Neural progenitor cell (in vitro differentiated cells): Measurements from ENCODE around the gene ATAD3A. TPM values are rescaled to one million over a fixed set of nuclear protein-coding genes. Genes with fewer than 3 reads are reported as not detected.
A peak's percentile ranks its signal among the peaks of the same experiment; 100 is the strongest.
"Not testable (repeated sequence)": the region's sequence is repeated elsewhere in the genome, so short reads cannot be mapped to it uniquely, and the experiment has no call there.

ENCODE experiments used
- DNase-seq: peaks from one replicate; pipeline ENCODE4 v3.0.0-alpha.2; 2016; ENCODE audit warnings: low spot score
- H2AFZ ChIP-seq: fragments of 200-600 bp; sonication (generic); replicated peaks from 2 replicates; pipeline ENCODE4 v1.6.1; 2016; ENCODE audit warnings: antibody characterized with exemption
- H3F3A ChIP-seq: fragments of 200-600 bp; sonication (generic); 2 replicates; pipeline ENCODE4 v1.6.1; 2016; ENCODE audit warnings: antibody characterized with exemption, low read depth
- H3K27ac ChIP-seq: fragments of 200-600 bp; sonication (generic); 2 replicates; pipeline ENCODE4 v1.5.1; 2016; ENCODE audit warnings: mild to moderate bottlenecking
- H3K27me3 ChIP-seq: fragments of 200-600 bp; sonication (generic); 2 replicates; pipeline ENCODE4 v1.6.1; 2016; ENCODE audit warnings: mild to moderate bottlenecking, moderate library complexity
- H3K36me3 ChIP-seq: fragments of 200-600 bp; sonication (generic); 2 replicates; pipeline ENCODE4 v1.5.1; 2016
- H3K4me1 ChIP-seq: fragments of 200-600 bp; sonication (generic); 2 replicates; pipeline ENCODE4 v1.6.1; 2016; ENCODE audit warnings: mixed run types
- H3K4me2 ChIP-seq: fragments of 200-600 bp; sonication (generic); 2 replicates; pipeline ENCODE4 v1.6.1; 2016
- H3K4me3 ChIP-seq: fragments of 200-600 bp; sonication (generic); 2 replicates; pipeline ENCODE4 v1.5.1; 2016
- H3K79me2 ChIP-seq: fragments of 200-600 bp; sonication (generic); 2 replicates; pipeline ENCODE4 v1.6.1; 2016; ENCODE audit warnings: low read depth
- H3K9ac ChIP-seq: fragments of 200-600 bp; sonication (generic); 2 replicates; pipeline ENCODE4 v1.6.1; 2016
- H3K9me3 ChIP-seq: fragments of 200-600 bp; sonication (generic); 2 replicates; pipeline ENCODE4 v1.5.1; 2016; ENCODE audit warnings: low read depth
- H4K20me1 ChIP-seq: fragments of 200-600 bp; sonication (generic); 2 replicates; pipeline ENCODE4 v1.6.1; 2016; ENCODE audit warnings: low read depth
- H3K27ac Mint-ChIP-seq: 3 replicates; pipeline ENCODE4 v1.8.0; 2021; ENCODE audit warnings: mixed read lengths
- H3K27me3 Mint-ChIP-seq: 2 replicates; pipeline ENCODE4 v1.8.0; 2022; ENCODE audit warnings: low read depth, mild to moderate bottlenecking, inconsistent platforms, moderate library complexity, mixed read lengths; ENCODE audit not compliant: insufficient read depth
- H3K36me3 Mint-ChIP-seq: 3 replicates; pipeline ENCODE4 v1.8.0; 2021; ENCODE audit warnings: mixed read lengths
- H3K4me1 Mint-ChIP-seq: 3 replicates; pipeline ENCODE4 v1.8.0; 2021; ENCODE audit warnings: mixed read lengths
- H3K4me3 Mint-ChIP-seq: 3 replicates; pipeline ENCODE4 v1.8.0; 2021; ENCODE audit warnings: mild to moderate bottlenecking, moderate library complexity, mixed read lengths
- H3K9me3 Mint-ChIP-seq: 3 replicates; pipeline ENCODE4 v1.8.0; 2020; ENCODE audit warnings: mixed read lengths
- EZH2 ChIP-seq: fragments of 200-600 bp; sonication (generic); IDR thresholded peaks from 2 replicates; pipeline ENCODE4 v1.6.1; 2017; ENCODE audit warnings: antibody characterized with exemption, mild to moderate bottlenecking, moderate library complexity
- EZH2phosphoT487 ChIP-seq: fragments of 200-600 bp; sonication (generic); IDR thresholded peaks from 2 replicates; pipeline ENCODE4 v1.6.1; 2017; ENCODE audit warnings: antibody characterized with exemption
- total RNA-seq: library from RNA; depleted of rRNA; stranded (reverse); fragments of >200 nt; gene quantifications from 2 replicates; pipeline ENCODE4 v1.2.3, GENCODE V29; 2015; ENCODE audit warnings: low replicate concordance
- TF ChIP-seq, protein P1 (sequence below): fragments of 200-600 bp; sonication (generic); IDR thresholded peaks from 2 replicates; pipeline ENCODE4 v1.5.1; 2017; ENCODE audit warnings: antibody characterized with exemption, mild to moderate bottlenecking

ATAD3A gene
- 7.8 and 25.1 TPM in 2 replicates for total RNA-seq

DNA sequence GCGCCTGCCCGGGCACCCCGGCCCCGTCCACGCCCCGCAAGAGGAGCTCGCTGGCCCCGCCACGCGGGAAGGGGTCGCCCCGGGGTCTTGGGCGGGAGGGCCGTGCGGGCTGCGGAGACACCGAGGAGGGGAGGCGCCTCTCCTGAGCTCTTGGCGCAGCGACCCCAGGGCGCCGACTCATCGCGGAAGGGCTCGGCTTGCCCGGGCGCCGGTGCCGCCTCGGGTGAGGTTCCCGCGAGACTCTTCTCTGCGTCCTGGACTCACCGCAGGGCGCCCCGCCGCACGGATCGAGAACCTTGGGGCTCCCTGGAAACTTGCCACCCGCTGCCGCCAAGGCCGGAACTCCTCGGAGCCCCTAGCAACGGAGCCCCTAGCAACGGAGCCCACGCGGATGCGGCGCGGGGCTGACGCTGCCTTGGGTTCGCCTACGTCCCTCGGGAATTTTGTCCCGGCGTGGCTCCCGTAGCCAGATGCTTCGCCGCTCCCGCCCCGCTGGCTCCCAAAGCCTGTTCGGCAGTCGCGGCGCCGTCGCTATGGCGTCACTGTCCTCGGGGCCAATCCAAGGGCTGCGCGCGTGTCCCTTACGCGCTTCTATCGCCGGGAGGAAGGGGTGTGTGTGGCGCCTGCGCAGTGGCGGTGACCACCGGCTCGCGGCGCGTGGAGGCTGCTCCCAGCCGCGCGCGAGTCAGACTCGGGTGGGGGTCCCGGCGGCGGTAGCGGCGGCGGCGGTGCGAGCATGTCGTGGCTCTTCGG, at the start of gene ATAD3A:
TSS of gene ATAD3A (plus strand) at position 630 of the 753 bp plus-strand sequence. CDS start at position 737, 107 bp downstream.
- TF ChIP-seq EZH2: no peak
- TF ChIP-seq, protein P1, sequence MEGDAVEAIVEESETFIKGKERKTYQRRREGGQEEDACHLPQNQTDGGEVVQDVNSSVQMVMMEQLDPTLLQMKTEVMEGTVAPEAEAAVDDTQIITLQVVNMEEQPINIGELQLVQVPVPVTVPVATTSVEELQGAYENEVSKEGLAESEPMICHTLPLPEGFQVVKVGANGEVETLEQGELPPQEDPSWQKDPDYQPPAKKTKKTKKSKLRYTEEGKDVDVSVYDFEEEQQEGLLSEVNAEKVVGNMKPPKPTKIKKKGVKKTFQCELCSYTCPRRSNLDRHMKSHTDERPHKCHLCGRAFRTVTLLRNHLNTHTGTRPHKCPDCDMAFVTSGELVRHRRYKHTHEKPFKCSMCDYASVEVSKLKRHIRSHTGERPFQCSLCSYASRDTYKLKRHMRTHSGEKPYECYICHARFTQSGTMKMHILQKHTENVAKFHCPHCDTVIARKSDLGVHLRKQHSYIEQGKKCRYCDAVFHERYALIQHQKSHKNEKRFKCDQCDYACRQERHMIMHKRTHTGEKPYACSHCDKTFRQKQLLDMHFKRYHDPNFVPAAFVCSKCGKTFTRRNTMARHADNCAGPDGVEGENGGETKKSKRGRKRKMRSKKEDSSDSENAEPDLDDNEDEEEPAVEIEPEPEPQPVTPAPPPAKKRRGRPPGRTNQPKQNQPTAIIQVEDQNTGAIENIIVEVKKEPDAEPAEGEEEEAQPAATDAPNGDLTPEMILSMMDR: no peak
- no peak for TF ChIP-seq EZH2phosphoT487
- H3K9me3 Mint-ChIP-seq: no peaks in the 10 kb centered on the region

DNA sequence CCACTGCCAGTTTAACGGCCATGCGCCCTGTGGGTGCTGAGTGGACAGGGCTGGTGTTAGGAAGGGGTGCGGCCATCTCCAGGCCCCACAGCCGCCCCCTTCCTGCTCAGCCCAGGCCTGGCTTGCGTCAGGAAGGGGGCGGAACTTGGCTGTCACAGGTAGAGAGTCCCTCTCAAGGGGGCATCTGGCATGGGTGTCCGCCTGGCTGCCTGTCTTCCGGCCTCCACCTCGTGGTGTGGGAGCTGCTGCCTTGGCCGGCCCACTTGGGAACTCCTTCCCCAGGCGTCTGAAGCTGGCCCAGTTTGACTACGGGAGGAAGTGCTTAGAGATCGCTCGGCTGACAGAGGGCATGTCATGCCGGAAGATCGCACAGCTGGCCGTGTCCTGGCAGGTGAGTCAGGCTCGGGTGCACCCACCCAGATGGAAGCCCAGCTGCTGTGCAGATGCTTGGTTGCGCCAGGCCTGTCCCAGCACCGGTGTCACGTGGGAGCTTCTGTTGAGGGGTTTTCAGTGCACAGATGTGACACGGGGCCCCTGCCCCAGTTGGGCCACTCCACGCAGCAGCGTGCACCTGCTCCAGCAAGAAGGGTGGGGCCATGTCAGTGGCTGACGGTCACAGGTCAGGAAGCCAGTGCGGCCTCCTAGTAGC, 49.5 kb upstream of the ATAD3A start:
- Mint-ChIP-seq H3K4me3 (no peak overlapping the region), H3K36me3 (no peaks in the 10 kb centered on the region), H3K27me3 (peaks cover 13% of the 10 kb centered on the region), H3K4me1 (no peaks in the 10 kb centered on the region), H3K9me3 (no peaks in the 10 kb centered on the region), H3K27ac (no peak overlapping the region)
- Histone ChIP-seq H3K9me3 (no peaks in the 10 kb centered on the region), H3K4me3 (no peak overlapping the region), H3K4me1 (no peaks in the 10 kb centered on the region), H3K27me3 (no peaks in the 10 kb centered on the region), H3K9ac (no peak overlapping the region), H3K79me2 (no peaks in the 10 kb centered on the region), H3K27ac (no peak overlapping the region), H4K20me1 (no peaks in the 10 kb centered on the region), H3K4me2 (no peak overlapping the region), H3F3A (no peaks in the 10 kb centered on the region), H2AFZ (no peak overlapping the region), H3K36me3 (no peaks in the 10 kb centered on the region)
- DNase-seq: no peak
- TF ChIP-seq EZH2phosphoT487 (no peak), EZH2 (no peak)
- TF ChIP-seq, protein P1: no peak

More for the DNA sequence above, at the start of gene ATAD3A:
- Mint-ChIP-seq H3K27me3 (no peaks in the 10 kb centered on the region), H3K27ac (peak within 1 kb of the TSS; percentile 95), H3K36me3 (no peaks in the 10 kb centered on the region), H3K4me3 (peak within 1 kb of the TSS; percentile 94), H3K4me1 (peaks cover 6% of the 10 kb centered on the region)
- Histone ChIP-seq H3K4me2 (peak within 1 kb of the TSS; percentile 92), H3K79me2 (peaks cover 7% of the 10 kb centered on the region), H3K4me3 (peak within 1 kb of the TSS; percentile 68), H2AFZ (peak within 1 kb of the TSS; percentile 35), H3K27me3 (no peaks in the 10 kb centered on the region), H3K27ac (peak within 1 kb of the TSS; percentile 80), H3K36me3 (no peaks in the 10 kb centered on the region), H3K4me1 (no peaks in the 10 kb centered on the region), H3F3A (peaks cover 13% of the 10 kb centered on the region), H4K20me1 (no peaks in the 10 kb centered on the region), H3K9me3 (no peaks in the 10 kb centered on the region), H3K9ac (peak within 1 kb of the TSS; percentile 77)
- peak; percentile 99 for DNase-seq

DNA sequence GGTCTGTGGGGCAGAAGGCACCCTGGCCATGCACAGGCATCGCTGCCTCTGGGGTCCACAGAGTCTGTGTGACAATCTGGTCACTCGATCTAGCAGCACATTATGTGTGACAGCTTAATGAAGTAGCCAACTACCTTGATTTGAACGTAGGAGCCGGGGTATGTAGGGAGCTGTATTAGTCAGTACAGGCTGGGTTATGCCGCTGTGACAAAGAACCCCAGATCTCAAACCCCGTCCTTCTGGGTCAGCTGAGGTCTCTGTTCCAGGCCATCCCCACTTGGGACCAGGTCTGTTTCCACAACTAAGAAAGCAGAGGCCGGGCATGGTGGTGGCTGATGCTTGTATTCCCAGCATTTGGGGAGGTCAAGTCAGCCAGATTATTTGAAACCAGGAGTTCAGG, 48.6 kb upstream of the ATAD3A start:
- H3K4me3 ChIP-seq: no peak overlapping the region
- Mint-ChIP-seq H3K27me3 (peaks cover 13% of the 10 kb centered on the region), H3K4me3 (no peak overlapping the region), H3K4me1 (no peaks in the 10 kb centered on the region), H3K27ac (no peak overlapping the region), H3K36me3 (no peaks in the 10 kb centered on the region), H3K9me3 (no peaks in the 10 kb centered on the region)
- H3F3A ChIP-seq: no peaks in the 10 kb centered on the region
- no peak for DNase-seq
- no peaks in the 10 kb centered on the region for H3K36me3 ChIP-seq
- H2AFZ ChIP-seq: no peak overlapping the region
- H3K27ac ChIP-seq: no peak overlapping the region
- H3K79me2 ChIP-seq: no peaks in the 10 kb centered on the region
- no peaks in the 10 kb centered on the region for H4K20me1 ChIP-seq
- TF ChIP-seq EZH2 (no peak), EZH2phosphoT487 (no peak)
- TF ChIP-seq, protein P1: no peak
- H3K9me3 ChIP-seq: no peaks in the 10 kb centered on the region
- no peaks in the 10 kb centered on the region for H3K4me1 ChIP-seq
- no peak overlapping the region for H3K4me2 ChIP-seq
- H3K9ac ChIP-seq: no peak overlapping the region
- H3K27me3 ChIP-seq: no peaks in the 10 kb centered on the region

DNA sequence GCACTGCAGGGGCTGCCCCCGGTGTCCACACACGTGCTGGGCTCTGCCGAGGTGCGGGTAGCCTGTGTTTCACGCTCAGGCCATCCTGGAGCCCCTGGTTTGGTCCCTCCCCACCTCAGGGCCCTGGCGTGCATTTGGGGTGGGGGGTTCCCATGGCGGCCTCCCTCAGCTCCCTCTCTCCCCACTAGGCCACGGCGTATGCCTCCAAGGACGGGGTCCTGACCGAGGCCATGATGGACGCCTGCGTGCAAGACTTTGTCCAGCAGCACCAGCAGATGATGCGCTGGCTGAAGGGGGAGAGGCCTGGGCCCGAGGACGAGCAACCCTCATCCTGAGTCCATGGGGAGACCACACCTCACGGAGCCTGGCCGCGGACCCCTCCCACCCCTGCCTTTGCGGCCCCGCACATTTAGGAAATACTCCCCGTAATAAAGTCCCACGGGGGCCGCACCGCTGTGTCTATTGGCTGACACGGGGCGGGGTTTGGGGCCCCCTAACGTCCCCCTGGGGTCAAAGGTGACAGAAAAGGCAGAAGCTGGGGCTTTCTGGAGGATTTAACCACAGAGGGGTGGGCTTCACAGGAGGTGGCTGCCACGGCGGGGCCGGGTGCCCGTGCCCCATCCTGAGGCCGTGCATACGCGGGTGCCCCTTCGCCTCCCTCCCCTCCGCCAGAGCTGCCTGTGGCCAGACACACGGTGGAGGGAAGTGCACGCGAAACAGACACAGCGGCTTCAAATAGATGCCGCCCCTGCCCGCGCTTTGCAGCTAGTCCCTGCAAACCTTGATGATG, 43.6 kb upstream of the ATAD3A start:
- not testable (repeated sequence) for H3K27ac Mint-ChIP-seq, H3K4me1 ChIP-seq, H2AFZ ChIP-seq, H3K4me3 Mint-ChIP-seq, H3K9me3 ChIP-seq, H3K27ac ChIP-seq, H3K9me3 Mint-ChIP-seq, DNase-seq, H3K4me3 ChIP-seq, H3K4me2 ChIP-seq, H3K36me3 Mint-ChIP-seq, H3K27me3 ChIP-seq, H3K9ac ChIP-seq, H4K20me1 ChIP-seq, H3K36me3 ChIP-seq
- Histone ChIP-seq H3K79me2 (peaks cover 25% of the 10 kb centered on the region), H3F3A (peaks cover 18% of the 10 kb centered on the region)
- Mint-ChIP-seq H3K27me3 (peaks cover 11% of the 10 kb centered on the region), H3K4me1 (peaks cover 18% of the 10 kb centered on the region)
